HepG2 (cell line): ENCODE results near the gene SECISBP2L. TPM values are rescaled to one million over a fixed set of nuclear protein-coding genes. Genes with fewer than 3 reads are reported as not detected.

Source experiments
- ATAC-seq: fragments of 200-7000 bp; cut with Tn5 transposase; 3 replicates; pipeline ENCODE4 v1.9.1; 2020; ENCODE audit warnings: mild to moderate bottlenecking, moderate library complexity
- BruUV-seq: library from RNA; stranded (reverse); fragments of 400-500 nt; replicated peaks from 2 replicates; lab custom pipeline; 2021; lab: Mats Ljungman, UMichigan
- CTCF ChIA-PET: fragments of 300-600 bp; formaldehyde crosslinking; extraction: SDS; loops from one replicate; lab custom pipeline; 2021; ENCODE audit warnings: low total read pairs, inconsistent platforms, low intra/inter-chr PET ratio; lab: Yijun Ruan, JAX
- POLR2A ChIA-PET: fragments of 350-600 bp; sonication (Branson Sonifier 250); formaldehyde crosslinking; loops from one replicate; lab custom pipeline; 2020; ENCODE audit warnings: antibody characterized with exemption, inconsistent platforms; lab: Yijun Ruan, JAX
- DNase-seq: peaks from one replicate; pipeline ENCODE4 v3.0.0-alpha.2; 2015; ENCODE audit warnings: low spot score
- FAIRE-seq: peaks from 3 replicates; lab custom pipeline; 2011; peaks lifted over from hg19 to GRCh38; lab: Jason Lieb, UNC
- H2AFZ ChIP-seq: one replicate; pipeline ENCODE4 v1.6.1; 2011; ENCODE audit warnings: low read length, inconsistent platforms
- H3K27ac ChIP-seq: fragments of 300-600 bp; 3 replicates; pipeline ENCODE4 v1.8.0; 2011; ENCODE audit warnings: mixed run types, mild to moderate bottlenecking, mixed read lengths, low read length, inconsistent platforms; ENCODE audit not compliant: insufficient read depth; ENCODE audit errors: extremely low read length
- H3K27me3 ChIP-seq, 2 experiments: fragments of 200-600 bp in 1 of 2; 2 replicates in 1 of 2; 3 replicates in 1 of 2; pipeline versions ENCODE4 v1.6.0 to v1.8.0; 2011; ENCODE audit warnings: low read length in 2 of 2, mild to moderate bottlenecking in 2 of 2, moderate library complexity in 2 of 2, inconsistent platforms in 1 of 2; ENCODE audit not compliant: insufficient read depth in 2 of 2, control insufficient read depth in 1 of 2
- H3K36me3 ChIP-seq, 2 experiments: fragments of 200-600 bp in 1 of 2; replicated peaks in 1 of 2; 2 replicates in 1 of 2; 3 replicates in 1 of 2; pipeline versions ENCODE4 v1.5.1 to v1.8.0; 2011; ENCODE audit warnings: low read length in 2 of 2, inconsistent platforms in 1 of 2; ENCODE audit not compliant: insufficient read depth in 2 of 2, control insufficient read depth in 1 of 2
- H3K4me1 ChIP-seq: 2 replicates; pipeline ENCODE4 v1.5.1; 2012; ENCODE audit warnings: low read length, inconsistent platforms; ENCODE audit not compliant: insufficient read depth
- H3K4me2 ChIP-seq: 2 replicates; pipeline ENCODE4 v1.6.0; 2011; ENCODE audit warnings: low read depth, low read length, inconsistent platforms
- H3K4me3 ChIP-seq, 3 experiments: fragments of 200-600 bp in 1 of 3; sonication (generic), shearing (Covaris generic) in 1 of 3; replicated peaks in 1 of 3; 2 replicates each; pipeline ENCODE4 v1.5.1; 2011 to 2016; ENCODE audit warnings: low read length in 3 of 3, inconsistent platforms in 2 of 3, low read depth in 2 of 3, mild to moderate bottlenecking in 2 of 3, control low read depth in 1 of 3, mixed read lengths in 1 of 3; ENCODE audit not compliant: insufficient read depth in 1 of 3
- H3K79me2 ChIP-seq: one replicate; pipeline ENCODE4 v1.6.1; 2011; ENCODE audit warnings: low read length, inconsistent platforms; ENCODE audit not compliant: insufficient read depth
- H3K9ac ChIP-seq: 2 replicates; pipeline ENCODE4 v1.6.0; 2011; ENCODE audit warnings: mild to moderate bottlenecking, low read depth, low read length, inconsistent platforms; ENCODE audit not compliant: insufficient read depth
- H3K9me3 ChIP-seq: 2 replicates; pipeline ENCODE4 v1.5.1; 2012; ENCODE audit warnings: mild to moderate bottlenecking, low read length
- H4K20me1 ChIP-seq: 2 replicates; pipeline ENCODE4 v1.6.0; 2011; ENCODE audit warnings: inconsistent platforms, mild to moderate bottlenecking, low read length, moderate library complexity; ENCODE audit not compliant: insufficient read depth
- ARNT2 ChIP-seq: sonication (generic); formaldehyde crosslinking; IDR thresholded peaks from 2 replicates; pipeline ENCODE4 v1.8.0; 2022; ENCODE audit warnings: mild to moderate bottlenecking, low read depth, missing genetic modification reagents, moderate library complexity
- CEBPB ChIP-seq: IDR thresholded peaks from 2 replicates; pipeline ENCODE4 v1.6.1; 2011; ENCODE audit warnings: low read depth, low read length, improper control_type of control experiment, borderline replicate concordance
- STAG1 ChIP-seq: sonication (generic); formaldehyde crosslinking; IDR thresholded peaks from 2 replicates; pipeline ENCODE4 v1.4.0; 2020; ENCODE audit warnings: missing genetic modification reagents
- ZFAT ChIP-seq: sonication (generic); formaldehyde crosslinking; conservative IDR thresholded peaks from 2 replicates; pipeline ENCODE4 v1.8.1; 2023; ENCODE audit warnings: missing genetic modification reagents, inconsistent platforms
- ZNF263 ChIP-seq: sonication (generic); formaldehyde crosslinking; IDR thresholded peaks from 2 replicates; pipeline ENCODE4 v1.4.0; 2020; ENCODE audit warnings: missing genetic modification reagents
- ZNF546 ChIP-seq: sonication (generic); formaldehyde crosslinking; conservative IDR thresholded peaks from 2 replicates; pipeline ENCODE4 v1.8.1; 2023; ENCODE audit warnings: mild to moderate bottlenecking, missing genetic modification reagents
- in situ Hi-C: cut with HindIII; loops from 2 replicates; pipeline ENCODE4 v1.10.0; 2017; ENCODE audit warnings: low pct_unique_long_range_greater_than_20kb; ENCODE audit not compliant: extremely low pct_ligation_motif_present
- intact Hi-C: fragments of 100-400 bp; cut with micrococcal nuclease; formaldehyde crosslinking; loops from one replicate; pipeline ENCODE4 v1.10.0; 2022; ENCODE audit not compliant: unreplicated experiment
- polyA plus RNA-seq, 8 experiments: library from polyadenylated mRNA; depleted of rRNA in 3 of 8; stranded (reverse) in 7 of 8; unstranded in 1 of 8; fragments of >200 nt; fragmentation: Illumina TruSeq in 4 of 8; extraction: Trizol in 4 of 8; gene quantifications; 2 replicates each; pipeline versions ENCODE4 v1.2.1 to v1.2.3, GENCODE V29; 2011 to 2016; ENCODE audit warnings: low read depth in 4 of 8, missing spikeins in 1 of 8, mixed read lengths in 1 of 8; ENCODE audit not compliant: insufficient read depth in 1 of 8
- total RNA-seq, 5 experiments: library from RNA; depleted of rRNA; stranded (reverse); fragments of >200 nt; fragmentation: Illumina TruSeq; extraction: Trizol; gene quantifications; 2 replicates each; pipeline ENCODE4 v1.2.3, GENCODE V29; 2016; ENCODE audit warnings: low read depth in 1 of 5
- TF ChIP-seq, protein P1 (sequence below): sonication (generic); formaldehyde crosslinking; IDR thresholded peaks from 2 replicates; pipeline ENCODE4 v1.5.0; 2020; ENCODE audit warnings: mild to moderate bottlenecking, missing genetic modification reagents
- TF ChIP-seq, protein P2 (sequence below): sonication (generic); formaldehyde crosslinking; IDR thresholded peaks from 2 replicates; pipeline ENCODE4 v1.5.0; 2020; ENCODE audit warnings: mild to moderate bottlenecking, missing genetic modification reagents, moderate library complexity

SECISBP2L gene
- total and polyA plus RNA-seq, 2 of the 13 experiments (the other 11 are each of a cell fraction or from before 2014, with no cell fraction given): 13.9 to 15.6 TPM

- TF ChIP-seq, protein P1, sequence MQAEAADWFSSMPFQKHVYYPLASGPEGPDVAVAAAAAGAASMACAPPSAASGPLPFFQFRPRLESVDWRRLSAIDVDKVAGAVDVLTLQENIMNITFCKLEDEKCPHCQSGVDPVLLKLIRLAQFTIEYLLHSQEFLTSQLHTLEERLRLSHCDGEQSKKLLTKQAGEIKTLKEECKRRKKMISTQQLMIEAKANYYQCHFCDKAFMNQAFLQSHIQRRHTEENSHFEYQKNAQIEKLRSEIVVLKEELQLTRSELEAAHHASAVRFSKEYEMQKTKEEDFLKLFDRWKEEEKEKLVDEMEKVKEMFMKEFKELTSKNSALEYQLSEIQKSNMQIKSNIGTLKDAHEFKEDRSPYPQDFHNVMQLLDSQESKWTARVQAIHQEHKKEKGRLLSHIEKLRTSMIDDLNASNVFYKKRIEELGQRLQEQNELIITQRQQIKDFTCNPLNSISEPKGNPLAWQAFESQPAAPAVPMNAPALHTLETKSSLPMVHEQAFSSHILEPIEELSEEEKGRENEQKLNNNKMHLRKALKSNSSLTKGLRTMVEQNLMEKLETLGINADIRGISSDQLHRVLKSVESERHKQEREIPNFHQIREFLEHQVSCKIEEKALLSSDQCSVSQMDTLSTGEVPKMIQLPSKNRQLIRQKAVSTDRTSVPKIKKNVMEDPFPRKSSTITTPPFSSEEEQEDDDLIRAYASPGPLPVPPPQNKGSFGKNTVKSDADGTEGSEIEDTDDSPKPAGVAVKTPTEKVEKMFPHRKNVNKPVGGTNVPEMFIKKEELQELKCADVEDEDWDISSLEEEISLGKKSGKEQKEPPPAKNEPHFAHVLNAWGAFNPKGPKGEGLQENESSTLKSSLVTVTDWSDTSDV (CRISPR knock-in tag): no peak
Measured at GRCh38 chr15:48966595-48967301, 79.5 kb downstream of the SECISBP2L start (continued).

DNA sequence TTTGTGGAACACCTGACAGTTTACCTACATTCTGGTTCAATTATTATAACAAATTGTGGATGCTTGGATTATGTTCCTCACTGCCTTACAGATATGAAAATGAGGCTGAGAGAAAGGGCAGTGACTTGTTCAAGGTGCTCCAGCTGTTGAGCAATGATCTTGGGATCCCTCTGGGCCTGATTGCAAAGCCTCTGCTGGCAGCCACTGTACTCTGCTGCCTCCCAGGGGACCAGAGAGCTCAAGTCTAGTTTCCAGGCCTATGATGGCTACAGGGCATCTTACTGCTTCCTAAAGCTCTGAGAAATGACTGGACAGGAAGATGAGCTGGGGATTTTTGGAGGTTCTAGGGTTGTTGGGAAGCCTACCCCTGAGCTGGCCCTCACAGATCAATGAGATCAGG, 80.3 kb downstream of the SECISBP2L start:
- no peak overlapping the region for H3K27ac ChIP-seq
- in situ Hi-C loops: no loop called here
- FAIRE-seq: no peak
- no TSS peak for BruUV-seq
- no peaks in the 10 kb centered on the region for H3K79me2 ChIP-seq
- ATAC-seq: peak; percentile 59
- CTCF ChIA-PET: no interaction called here
- no peaks in the 10 kb centered on the region for H3K36me3 ChIP-seq
- H4K20me1 ChIP-seq: no peaks in the 10 kb centered on the region
- POLR2A ChIA-PET: no interaction called here
- H3K4me2 ChIP-seq: no peak overlapping the region
- peaks cover 3 to 46% of the 10 kb centered on the region in 2 experiments; a peak in 3 of 5 replicates for H3K27me3 ChIP-seq
- intact Hi-C loops: no loop called here
- no peaks in the 10 kb centered on the region for H3K9me3 ChIP-seq
- H3K9ac ChIP-seq: no peak overlapping the region
- TF ChIP-seq ZNF263: 0 out of 2 replicates have a peak, but pooled peaks have one; percentile 20
- peak; percentile 34; the same call in 1 of the 2 replicates for TF ChIP-seq STAG1
- TF ChIP-seq ZNF546 (CRISPR knock-in tag): no peak
- peak; percentile 26; the same call in 1 of the 2 replicates for TF ChIP-seq CEBPB
- TF ChIP-seq, protein P2, sequence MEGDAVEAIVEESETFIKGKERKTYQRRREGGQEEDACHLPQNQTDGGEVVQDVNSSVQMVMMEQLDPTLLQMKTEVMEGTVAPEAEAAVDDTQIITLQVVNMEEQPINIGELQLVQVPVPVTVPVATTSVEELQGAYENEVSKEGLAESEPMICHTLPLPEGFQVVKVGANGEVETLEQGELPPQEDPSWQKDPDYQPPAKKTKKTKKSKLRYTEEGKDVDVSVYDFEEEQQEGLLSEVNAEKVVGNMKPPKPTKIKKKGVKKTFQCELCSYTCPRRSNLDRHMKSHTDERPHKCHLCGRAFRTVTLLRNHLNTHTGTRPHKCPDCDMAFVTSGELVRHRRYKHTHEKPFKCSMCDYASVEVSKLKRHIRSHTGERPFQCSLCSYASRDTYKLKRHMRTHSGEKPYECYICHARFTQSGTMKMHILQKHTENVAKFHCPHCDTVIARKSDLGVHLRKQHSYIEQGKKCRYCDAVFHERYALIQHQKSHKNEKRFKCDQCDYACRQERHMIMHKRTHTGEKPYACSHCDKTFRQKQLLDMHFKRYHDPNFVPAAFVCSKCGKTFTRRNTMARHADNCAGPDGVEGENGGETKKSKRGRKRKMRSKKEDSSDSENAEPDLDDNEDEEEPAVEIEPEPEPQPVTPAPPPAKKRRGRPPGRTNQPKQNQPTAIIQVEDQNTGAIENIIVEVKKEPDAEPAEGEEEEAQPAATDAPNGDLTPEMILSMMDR (CRISPR knock-in tag): peak; percentile 26; the same call in 1 of the 2 replicates
- TF ChIP-seq ZFAT: no peak
- no peak for TF ChIP-seq ARNT2
- peaks cover 17% of the 10 kb centered on the region; the same call in 1 of the 2 replicates for H3K4me1 ChIP-seq
- DNase-seq: no peak
- H3K4me3 ChIP-seq: no peak overlapping the region
- no peak overlapping the region for H2AFZ ChIP-seq
